DMS53 treated with DMSO at 0.1 percent for 48 hours (cell line): ENCODE measurements around the gene ZNF451.

ENCODE experiments used
- DNase-seq: peaks from one replicate; lab custom pipeline; 2025; ENCODE audit not compliant: unreplicated experiment; lab: John Stamatoyannopoulos, UW

ZNF451 gene

DNA sequence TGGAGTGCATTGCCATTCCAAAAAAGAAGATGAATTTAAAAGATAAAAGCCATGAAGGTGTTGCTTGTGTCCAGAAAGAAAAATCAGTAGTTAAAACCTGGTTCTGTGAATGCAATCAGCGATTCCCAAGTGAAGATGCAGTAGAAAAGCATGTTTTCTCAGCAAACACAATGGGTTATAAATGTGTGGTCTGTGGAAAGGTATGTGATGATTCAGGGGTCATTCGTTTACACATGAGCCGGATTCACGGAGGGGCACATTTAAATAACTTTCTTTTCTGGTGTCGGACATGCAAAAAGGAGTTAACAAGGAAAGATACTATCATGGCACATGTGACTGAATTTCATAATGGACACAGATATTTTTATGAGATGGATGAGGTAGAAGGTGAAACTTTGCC, 57.4 kb downstream of the ZNF451 start:
- DNase-seq: no peak

DNA sequence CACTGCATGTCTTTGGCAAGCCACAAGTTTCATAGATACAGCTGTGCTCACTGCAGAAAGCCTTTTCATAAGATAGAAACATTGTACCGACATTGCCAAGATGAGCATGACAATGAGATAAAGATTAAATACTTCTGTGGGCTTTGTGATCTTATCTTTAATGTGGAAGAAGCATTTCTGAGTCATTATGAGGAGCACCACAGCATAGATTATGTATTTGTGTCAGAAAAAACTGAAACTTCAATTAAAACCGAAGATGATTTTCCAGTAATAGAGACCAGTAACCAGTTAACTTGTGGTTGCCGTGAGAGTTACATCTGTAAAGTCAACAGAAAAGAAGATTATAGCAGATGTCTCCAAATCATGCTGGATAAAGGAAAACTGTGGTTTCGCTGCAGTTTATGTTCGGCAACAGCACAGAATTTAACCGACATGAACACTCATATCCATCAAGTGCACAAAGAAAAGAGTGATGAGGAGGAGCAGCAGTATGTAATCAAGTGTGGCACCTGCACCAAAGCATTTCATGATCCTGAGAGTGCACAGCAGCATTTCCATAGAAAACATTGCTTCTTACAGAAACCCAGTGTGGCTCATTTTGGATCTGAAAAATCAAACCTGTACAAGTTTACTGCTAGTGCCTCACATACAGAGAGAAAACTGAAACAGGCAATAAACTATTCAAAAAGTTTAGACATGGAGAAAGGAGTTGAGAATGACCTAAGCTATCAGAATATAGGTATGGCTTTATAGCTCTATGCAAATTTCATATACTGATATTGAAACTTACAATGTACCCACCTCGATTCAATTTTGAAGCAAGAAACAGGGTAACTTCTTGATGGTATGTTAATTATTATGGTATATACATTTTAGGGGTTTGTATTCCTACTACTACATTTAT, 58.2 kb downstream of the ZNF451 start:
- DNase-seq: no peak

DNA sequence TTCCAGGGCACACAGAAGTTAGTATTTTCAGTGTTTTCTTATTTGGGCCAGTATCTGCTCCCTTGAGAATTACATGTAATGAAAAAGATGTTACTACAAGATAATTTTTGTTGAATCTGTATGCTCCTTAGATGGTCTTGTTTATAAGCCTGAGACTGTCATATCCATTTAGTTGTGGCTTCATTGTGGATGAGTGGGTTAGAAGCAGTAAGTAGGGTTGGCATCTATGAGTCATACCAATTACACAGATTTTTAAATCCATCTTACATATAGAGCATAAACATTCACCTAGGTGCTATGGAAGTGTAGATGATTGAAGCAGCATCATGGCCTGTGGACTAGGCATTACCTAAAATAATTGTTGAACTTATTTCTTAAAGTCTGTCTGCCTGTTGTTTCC, 68.7 kb downstream of the ZNF451 start:
- no peak for DNase-seq

DNA sequence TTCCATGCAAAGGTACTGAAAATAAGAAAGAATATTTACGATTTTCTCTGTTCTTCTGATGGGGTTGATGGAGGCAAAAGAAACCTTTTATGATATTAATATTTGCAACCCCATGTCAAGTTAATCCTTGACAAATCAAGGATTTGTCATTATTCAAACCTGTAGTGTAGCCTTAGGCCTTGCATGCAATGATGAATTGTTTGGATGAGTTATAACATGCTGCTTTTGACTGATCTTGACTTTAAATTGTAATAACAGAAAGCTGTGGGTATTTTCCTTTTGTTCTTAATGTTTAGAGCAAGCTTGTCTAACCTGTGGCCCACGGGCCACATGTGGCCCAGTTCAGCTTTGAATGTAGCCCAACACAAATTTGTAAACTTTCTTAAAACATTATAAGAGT, 69.1 kb downstream of the ZNF451 start:
- DNase-seq: no peak

DNA sequence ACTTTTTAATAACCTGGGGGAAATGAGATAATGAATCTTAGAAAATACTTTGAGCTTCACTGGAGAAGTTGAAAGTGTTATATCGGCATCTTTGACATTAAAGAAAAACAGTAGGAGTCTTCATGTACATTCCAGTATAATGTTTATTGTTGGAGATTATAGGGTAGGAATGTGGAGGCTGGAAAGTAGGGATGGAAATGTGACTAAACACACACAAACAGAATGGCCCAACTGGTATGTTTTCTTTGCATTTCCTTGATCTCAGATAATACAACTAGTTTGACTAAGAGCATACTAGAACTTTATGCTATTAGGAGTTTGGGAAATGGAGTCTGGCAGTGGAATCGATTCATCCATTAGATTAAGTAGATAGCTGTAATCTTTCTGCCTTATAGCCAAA, 72.0 kb downstream of the ZNF451 start:
- no peak for DNase-seq

DNA sequence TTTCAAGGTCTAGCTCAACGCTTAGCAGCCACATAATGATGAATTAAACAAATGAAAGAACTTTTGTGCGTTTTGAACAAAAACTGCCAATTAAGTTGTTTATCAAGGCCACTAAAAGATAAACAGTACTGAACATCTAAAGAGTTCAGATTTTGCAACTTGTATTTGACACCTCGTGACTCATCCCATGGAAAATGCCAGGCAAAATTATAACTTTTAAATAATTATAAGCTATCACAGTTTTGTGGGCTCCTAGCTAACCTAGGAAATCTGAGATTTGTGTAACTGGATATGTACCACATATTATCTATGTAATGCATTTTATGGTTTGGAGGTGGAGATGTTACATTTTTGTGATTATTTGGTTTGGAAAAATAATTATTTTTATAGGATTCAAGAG, 72.5 kb downstream of the ZNF451 start:
- DNase-seq: no peak

DNA sequence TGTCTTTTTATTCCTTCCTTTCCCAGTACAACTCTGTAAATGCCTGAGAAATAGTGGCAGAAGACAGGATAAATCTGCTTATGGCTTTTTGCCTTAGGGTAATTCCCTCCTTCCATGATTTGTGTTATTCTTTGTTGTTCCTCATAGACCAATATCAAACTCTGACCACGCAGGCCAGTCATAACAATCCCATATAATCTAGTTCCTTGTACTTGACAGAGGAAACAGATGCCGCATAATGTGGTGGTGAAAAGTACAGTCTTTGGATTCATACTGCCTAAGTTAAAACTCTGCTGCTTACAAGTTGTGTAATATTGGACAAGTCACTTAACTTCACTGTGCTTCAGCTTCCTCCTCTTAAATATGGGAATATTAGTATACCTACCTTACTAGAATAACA, 74.0 kb downstream of the ZNF451 start:
- DNase-seq: no peak

DNA sequence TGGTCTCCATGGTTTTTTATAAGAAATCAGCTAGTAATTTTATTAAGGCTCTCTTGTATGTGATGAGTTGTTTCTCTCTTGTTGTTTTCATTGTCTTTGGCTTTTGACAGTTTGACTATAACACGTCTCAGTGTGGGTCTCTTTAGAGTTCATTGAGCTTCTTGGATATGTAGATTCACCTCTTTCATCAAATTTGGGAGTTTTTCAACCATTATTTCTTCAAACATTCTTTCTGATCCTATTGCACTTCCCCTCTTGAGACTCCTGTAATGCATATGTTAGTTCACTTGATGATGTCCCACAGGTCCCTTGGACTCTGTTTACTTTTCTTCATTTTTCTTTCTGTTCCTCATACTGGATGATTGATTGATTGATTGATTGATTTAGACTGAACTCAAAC, 75.1 kb downstream of the ZNF451 start:
- no peak for DNase-seq

DNA sequence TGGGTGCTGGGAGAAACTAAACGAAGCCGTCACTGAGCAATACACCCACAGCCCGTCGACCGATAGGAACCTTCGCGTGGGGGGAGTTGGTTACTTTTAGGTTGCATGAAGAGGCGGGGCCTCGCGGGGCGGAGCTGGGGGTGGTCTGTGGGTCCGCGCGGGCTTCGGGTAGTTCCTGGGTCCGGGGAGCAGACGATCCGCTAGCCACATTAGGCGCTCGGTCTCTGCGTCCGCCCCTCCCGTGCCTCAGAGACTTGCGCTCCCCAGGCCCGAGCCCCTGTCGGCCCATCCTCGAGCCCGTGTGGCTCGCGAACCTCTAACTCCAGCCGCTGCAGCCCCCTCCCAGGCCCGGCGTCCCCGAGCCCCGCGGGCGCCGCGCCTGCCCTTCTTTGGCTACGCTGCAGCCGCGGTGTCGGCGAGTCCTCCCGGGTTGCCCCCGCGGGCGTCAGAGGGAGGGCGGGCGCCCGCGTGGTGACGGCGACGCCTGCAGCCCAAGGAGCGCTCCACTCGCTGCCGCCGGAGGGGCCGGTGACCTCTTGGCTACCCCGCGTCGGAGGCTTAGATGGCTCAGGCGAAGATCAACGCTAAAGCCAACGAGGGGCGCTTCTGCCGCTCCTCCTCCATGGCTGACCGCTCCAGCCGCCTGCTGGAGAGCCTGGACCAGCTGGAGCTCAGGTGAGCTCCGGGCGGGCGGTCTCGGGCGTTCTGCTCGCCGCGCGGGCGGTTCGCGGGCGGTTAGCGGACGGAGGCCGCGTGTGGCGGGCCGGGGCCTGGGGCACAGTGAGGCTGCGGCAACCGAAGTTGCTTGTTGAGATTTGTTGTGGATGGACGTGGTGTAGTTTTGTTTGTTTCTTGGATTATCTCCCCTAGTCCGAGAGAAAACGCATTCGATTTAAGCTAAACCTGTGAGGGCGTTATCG, 82.4 kb downstream of the ZNF451 start, which contains the start of gene BAG2:
Gene BAG2 (plus strand): TSS at position 191 of the 920 bp plus-strand sequence. CDS start 372 bp downstream, at position 563.
- peak; percentile 62 for DNase-seq

DNA sequence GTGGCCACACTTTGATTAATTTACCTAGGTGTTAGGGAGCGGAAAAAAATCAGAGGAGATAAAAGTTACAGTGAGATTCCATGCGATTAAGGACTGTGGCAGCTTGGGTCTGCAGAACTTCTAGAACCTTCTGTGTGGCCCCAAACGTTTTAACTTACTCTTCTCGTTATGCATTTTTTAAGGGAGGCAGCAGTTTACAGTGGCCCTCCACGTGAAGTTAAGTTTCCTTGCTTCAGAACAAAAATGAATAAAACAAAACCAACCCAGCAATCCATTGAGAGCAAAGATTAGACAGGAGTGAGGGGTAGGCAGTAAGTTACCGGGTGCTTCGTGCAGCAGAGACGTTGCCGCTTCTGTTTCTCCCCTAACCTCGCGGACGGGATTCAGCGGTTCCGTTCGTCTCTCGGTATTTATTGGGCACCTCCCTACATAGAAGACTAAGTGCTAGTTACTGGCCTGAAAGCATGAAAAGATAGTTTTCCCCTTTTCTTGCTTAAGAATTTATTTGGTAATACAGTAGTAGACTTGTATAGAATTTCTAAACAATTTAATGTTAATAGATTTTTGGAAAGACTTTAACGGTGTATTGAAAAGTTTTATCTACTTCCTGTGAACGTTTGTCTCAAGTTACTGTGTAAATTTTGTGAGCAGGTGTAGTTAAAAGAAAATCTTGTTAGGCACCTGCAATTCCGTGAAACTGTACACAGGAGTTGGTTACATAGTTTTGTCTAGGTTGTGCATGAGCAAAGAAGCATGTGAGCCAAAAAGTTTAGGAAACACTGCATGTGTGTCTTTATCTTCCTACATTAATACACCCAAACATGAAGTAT, 83.3 kb downstream of the ZNF451 start:
- DNase-seq: peak; percentile 35

DNA sequence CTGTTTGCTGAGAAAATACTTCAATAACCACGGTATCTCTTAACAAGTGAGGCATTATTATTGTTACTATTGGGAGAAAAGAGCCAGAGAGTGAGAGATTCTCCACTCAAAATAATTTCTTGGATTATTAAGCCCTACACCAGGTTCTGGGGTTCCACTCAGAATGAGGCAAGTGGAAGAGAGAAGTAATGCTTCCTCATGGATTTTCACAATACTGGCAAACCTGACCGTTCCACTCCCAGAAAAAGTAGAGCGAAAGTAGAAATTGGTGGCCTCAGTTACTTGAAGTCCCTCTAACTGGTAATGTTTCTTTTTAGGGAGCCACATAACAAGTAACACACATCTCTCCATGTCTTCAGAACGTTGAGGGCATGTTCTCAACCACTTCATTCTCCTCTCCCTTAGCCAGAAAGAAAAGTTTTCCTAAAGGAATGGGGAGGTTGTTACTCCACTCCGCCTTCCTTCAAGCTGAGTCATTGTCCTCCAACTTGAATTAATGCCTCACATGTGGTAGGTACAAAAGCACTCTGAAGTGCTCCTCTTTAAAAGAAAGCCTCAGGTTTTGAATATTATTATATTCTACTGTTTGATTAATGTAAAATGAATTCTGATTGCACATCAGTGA, 84.0 kb downstream of the ZNF451 start:
- peak; percentile 12 for DNase-seq

DNA sequence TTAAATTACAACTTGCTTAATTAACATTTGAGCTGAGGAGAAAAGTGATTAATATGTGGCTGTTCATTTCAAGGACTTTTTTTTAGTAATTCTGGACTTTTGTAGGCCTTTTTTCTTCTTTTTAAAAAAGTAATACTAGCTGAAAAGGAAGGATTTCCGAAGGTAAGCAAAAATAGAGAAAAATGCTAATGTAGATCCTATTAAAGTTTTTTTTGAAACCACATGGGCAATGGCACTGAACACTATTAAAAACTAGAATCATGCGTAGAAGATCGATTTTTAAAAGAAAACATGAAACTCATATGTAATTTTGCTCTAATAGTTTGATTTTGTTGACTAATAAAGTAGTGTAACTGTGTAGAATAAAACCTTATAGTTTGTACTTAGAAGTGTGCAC, 84.5 kb downstream of the ZNF451 start:
- no peak for DNase-seq

DNA sequence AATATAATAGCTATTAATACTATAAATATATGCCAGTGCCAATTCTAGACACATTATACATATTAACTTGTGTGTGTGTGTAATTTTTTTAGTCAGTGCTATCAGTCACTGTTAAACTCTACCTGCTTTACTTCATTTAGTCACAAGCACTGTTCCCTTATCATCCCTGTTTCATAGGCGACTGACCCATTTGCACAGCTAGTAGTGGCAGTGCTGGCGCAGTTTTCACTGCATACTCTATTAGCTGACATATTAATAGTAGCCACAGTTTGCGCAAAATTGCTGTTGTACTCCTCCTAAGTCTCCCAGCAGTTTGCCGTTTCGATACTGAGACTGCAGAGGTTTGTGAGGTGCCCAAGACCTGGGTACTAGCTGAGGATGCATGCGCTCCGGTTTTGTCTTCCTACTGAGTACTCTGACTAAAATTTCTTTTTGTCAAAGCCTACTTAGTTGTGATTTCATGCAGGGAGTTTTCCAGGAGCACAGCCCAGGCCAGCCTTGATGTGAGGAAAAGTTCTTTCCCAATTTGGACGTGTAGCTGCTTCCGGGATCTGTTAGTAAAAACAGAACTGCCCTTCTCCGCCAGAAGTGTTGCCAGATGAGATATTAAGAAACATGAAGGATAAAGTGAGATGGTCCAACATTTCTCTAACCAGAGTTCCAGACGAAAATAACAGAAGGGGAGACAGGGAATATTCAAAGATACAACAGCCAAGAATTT, 87.7 kb downstream of the ZNF451 start:
- no peak for DNase-seq

DNA sequence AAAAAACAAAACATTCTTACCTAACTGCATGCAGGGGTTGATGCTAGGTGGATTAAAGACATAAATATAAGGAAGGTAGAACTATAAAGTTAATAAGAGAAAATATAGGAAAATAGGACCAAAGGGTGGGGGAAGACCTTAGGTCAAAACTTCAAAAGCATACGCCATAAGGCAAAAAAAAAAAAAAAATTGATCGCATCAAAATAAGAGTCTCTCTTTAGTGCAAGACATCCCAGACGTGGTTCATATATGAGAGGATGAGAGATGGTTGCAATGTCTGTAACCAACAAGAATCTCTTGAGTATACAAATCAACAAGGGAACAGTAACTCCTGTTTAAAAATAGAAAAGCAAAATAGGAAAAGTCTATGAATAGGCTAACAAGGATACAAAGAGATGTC, 90.6 kb downstream of the ZNF451 start:
- DNase-seq: no peak

DNA sequence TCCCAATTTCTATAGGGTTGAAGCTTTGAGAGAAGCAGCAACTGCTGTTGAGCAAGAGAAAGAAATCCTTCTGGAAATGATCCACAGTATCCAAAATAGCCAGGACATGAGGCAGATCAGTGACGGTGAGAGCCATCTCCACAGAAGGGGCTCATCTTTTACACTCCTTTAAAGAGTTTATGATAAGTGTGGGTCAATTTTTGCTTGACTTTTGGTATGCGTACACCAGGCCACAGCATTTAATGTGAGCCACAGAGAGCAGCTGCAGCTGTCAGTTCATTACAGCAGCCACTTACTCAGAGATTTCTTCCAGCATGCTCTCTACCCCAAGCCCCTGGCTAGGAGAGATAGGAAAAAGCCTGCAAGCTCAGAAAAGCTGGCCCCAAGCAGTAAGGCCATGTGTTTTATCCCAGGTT, 92.0 kb downstream of the ZNF451 start:
- no peak for DNase-seq

DNA sequence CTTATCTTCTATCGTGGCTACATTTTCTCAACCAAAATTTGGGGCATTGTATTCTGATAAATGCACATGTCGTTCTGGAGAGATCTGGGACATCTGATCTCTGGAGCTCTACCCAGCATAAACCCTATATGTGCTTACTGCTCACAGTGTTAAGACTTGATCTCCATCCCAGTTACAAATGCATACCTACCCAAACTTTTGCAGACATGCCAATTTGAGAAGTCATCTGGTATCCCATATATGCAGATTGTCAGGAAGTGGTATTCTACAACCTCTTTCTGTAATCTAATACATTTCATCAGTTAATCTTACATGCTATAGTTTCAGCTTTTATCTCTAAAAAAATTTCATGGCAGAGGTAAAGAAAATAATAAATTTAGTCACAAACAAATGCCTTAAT, 93.3 kb downstream of the ZNF451 start:
- no peak for DNase-seq

DNA sequence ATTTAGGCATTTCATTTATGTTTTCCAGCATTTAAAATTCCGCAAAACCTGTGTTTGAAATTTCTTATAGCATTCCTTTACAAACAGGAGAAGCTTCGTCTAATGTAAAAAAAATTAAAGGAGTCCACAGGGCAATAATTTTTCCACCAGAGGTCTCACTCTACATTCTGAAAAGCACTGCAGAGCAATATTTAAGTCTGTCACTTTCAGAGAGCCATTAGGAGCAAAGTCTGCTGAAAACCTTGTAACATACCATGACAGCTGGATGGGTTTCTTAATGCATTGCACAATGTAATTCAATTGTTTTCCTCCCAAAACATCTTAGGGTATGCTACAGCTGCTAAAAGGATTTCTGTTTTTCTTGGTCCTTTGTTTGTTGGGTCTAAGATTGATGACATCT, 100.2 kb downstream of the ZNF451 start:
- peak; percentile 6 for DNase-seq

DNA sequence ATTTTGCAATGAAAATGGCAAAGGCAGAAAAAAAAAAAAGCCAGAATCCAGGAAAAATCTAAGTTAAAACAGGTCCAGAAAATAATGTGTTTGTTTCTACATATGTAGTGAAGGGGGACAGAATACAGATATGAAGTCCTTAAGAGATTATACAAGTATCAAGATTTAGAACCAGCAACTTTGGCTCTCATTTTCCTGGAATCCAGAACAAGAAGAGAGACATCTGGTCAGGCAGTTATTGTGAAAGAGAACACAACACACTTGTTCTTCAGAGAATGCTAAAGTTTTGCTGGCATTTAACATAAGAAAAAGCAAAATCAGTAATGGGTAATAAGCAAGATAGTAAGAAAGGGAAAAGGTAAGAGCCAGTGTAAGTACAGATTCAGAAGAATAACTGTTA, 103.2 kb downstream of the ZNF451 start:
- DNase-seq: no peak

DNA sequence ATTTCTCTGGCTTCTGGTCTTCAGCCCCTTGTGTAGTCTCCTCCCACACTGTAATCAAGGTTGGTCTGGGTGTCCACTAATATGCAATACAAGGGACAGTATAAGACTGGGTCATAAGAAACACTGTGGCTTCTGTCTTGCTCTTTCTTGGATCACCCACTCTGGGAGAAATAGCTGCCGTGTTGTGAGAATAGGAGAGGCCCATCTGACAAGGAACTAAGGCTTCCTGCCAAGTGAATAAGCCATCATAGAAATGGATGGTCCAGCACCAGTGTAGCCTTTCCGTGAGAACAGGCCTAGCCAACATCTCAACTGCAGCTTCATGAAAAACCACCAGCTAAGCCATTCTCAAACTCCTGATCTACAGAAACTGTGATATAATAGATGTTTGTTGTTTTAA, 105.5 kb downstream of the ZNF451 start:
- DNase-seq: no peak
